ENCODE data around the gene KRT10. TPM values are rescaled to one million over a fixed set of nuclear protein-coding genes. Genes with fewer than 3 reads are reported as not detected.
A peak's percentile ranks its signal among the peaks of the same experiment; 100 is the strongest.

KRT10 gene
- polyA plus RNA-seq, 1 donor (not counting 4 experiments of a cell fraction or from before 2014, with no cell fraction given) = 67.9 TPM

- Histone ChIP-seq H3K9ac (ENCODE audit: control insufficient read depth, extremely low read depth, insufficient read depth, low read length) (no peak overlapping the region), H3K9me3 (ENCODE audit: control insufficient read depth, low read depth, low read length) (no peaks in the 10 kb centered on the region), H3K27me3 (ENCODE audit: control insufficient read depth, extremely low read depth, insufficient read depth, low read length) (peaks cover 4% of the 10 kb centered on the region), H4K20me1 (ENCODE audit: control insufficient read depth, extremely low read depth, insufficient read depth, low read length) (no peaks in the 10 kb centered on the region), H3K9me1 (ENCODE audit: control insufficient read depth, extremely low read depth, insufficient read depth, low read length) (no peaks in the 10 kb centered on the region), H2AFZ (ENCODE audit: control insufficient read depth, low read length) (peak overlapping the region; percentile 45), H3K4me3 (ENCODE audit: control insufficient read depth in 2 of 3, extremely low read depth in 1 of 3, insufficient read depth in 2 of 3, low read depth in 1 of 3, low read length in 3 of 3) (peak overlapping the region in 1 of 3 experiments; percentile 63), H3K4me2 (ENCODE audit: control insufficient read depth, extremely low read depth, insufficient read depth, low read depth, low read length) (peak overlapping the region; percentile 59), H3K36me3 (ENCODE audit: control insufficient read depth in 2 of 2, extremely low read depth in 1 of 2, insufficient read depth in 2 of 2, low read length in 2 of 2) (no peaks in the 10 kb centered on the region), H3K79me2 (ENCODE audit: control insufficient read depth, insufficient read depth, low read length) (no peaks in the 10 kb centered on the region), H3K4me1 (ENCODE audit: control insufficient read depth, extremely low read depth, insufficient read depth, low read length) (peaks cover 4% of the 10 kb centered on the region), H3K27ac (ENCODE audit: control insufficient read depth, insufficient read depth, low read length) (no peak overlapping the region)
- dilution Hi-C loops (cut with MboI; ENCODE audit: extremely low pct_ligation_motif_present, low sequenced_read_pairs) = no loop called here
- TF ChIP-seq CTCF (optimal IDR thresholded peaks at IDR 0.05 in 1 of 3, IDR thresholded peaks at IDR 0.05 in 1 of 3, conservative IDR thresholded peaks at IDR 0.05 in 1 of 3; ENCODE audit: extremely low read depth in 1 of 3, insufficient read depth in 2 of 3, low read length in 3 of 3) (no peak), EZH2 (IDR thresholded peaks at IDR 0.05; ENCODE audit: low read length) (peak; percentile 36)
- no peak for FAIRE-seq
- DNase-seq (ENCODE audit: low read depth, low spot score) = no peak
These were observed 43.1 kb downstream of the KRT10 start for GRCh38 chr17:40779181-40779909.

GRCh38 chr17:40778461-40778860 is 44.0 kb downstream of the KRT10 start:
- DNase-seq (ENCODE audit: low read depth, low spot score) (no peak), FAIRE-seq (no peak)
- Histone ChIP-seq H3K27me3 (ENCODE audit: control insufficient read depth, extremely low read depth, insufficient read depth, low read length) (peaks cover 4% of the 10 kb centered on the region), H4K20me1 (ENCODE audit: control insufficient read depth, extremely low read depth, insufficient read depth, low read length) (no peaks in the 10 kb centered on the region), H3K27ac (ENCODE audit: control insufficient read depth, insufficient read depth, low read length) (no peak overlapping the region), H3K79me2 (ENCODE audit: control insufficient read depth, insufficient read depth, low read length) (no peaks in the 10 kb centered on the region), H3K9me3 (ENCODE audit: control insufficient read depth, low read depth, low read length) (no peaks in the 10 kb centered on the region), H3K4me3 (ENCODE audit: control insufficient read depth in 2 of 3, extremely low read depth in 1 of 3, insufficient read depth in 2 of 3, low read depth in 1 of 3, low read length in 3 of 3) (no peak overlapping the region), H3K4me2 (ENCODE audit: control insufficient read depth, extremely low read depth, insufficient read depth, low read depth, low read length) (peak overlapping the region; percentile 18), H3K36me3 (ENCODE audit: control insufficient read depth in 2 of 2, extremely low read depth in 1 of 2, insufficient read depth in 2 of 2, low read length in 2 of 2) (no peaks in the 10 kb centered on the region), H3K9me1 (ENCODE audit: control insufficient read depth, extremely low read depth, insufficient read depth, low read length) (no peaks in the 10 kb centered on the region), H2AFZ (ENCODE audit: control insufficient read depth, low read length) (no peak overlapping the region), H3K9ac (ENCODE audit: control insufficient read depth, extremely low read depth, insufficient read depth, low read length) (no peak overlapping the region), H3K4me1 (ENCODE audit: control insufficient read depth, extremely low read depth, insufficient read depth, low read length) (peaks cover 4% of the 10 kb centered on the region)
- TF ChIP-seq EZH2 (IDR thresholded peaks at IDR 0.05; ENCODE audit: low read length) (no peak), CTCF (optimal IDR thresholded peaks at IDR 0.05 in 1 of 3, IDR thresholded peaks at IDR 0.05 in 1 of 3, conservative IDR thresholded peaks at IDR 0.05 in 1 of 3; ENCODE audit: extremely low read depth in 1 of 3, insufficient read depth in 2 of 3, low read length in 3 of 3) (no peak)
- dilution Hi-C loops (cut with MboI; ENCODE audit: extremely low pct_ligation_motif_present, low sequenced_read_pairs) = no loop called here

All from keratinocyte (primary cell).